ENCODE results near the gene LTBP3.

- no peak for TF ChIP-seq EZH2 (IDR thresholded peaks at IDR 0.05; ENCODE audit: borderline replicate concordance, low read depth, low read length)
- no peak for TF ChIP-seq MAZ (CRISPR knock-in tag; conservative IDR thresholded peaks at IDR 0.05 in 1 of 2, IDR thresholded peaks at IDR 0.05 in 1 of 2)
- no peak for TF ChIP-seq TAF1 (IDR thresholded peaks at IDR 0.05; ENCODE audit: control insufficient read depth, extremely low read depth, insufficient read depth, low read length, severe bottlenecking)
- TF ChIP-seq RAD51 (IDR thresholded peaks at IDR 0.05; ENCODE audit: borderline replicate concordance, low read depth): no peak
- TF ChIP-seq MAX (CRISPR knock-in tag; IDR thresholded peaks at IDR 0.05): no peak
- TF ChIP-seq RB1 (IDR thresholded peaks at IDR 0.05; ENCODE audit: low read depth): no peak
- TF ChIP-seq ELF1 (tag; IDR thresholded peaks at IDR 0.05): no peak
- TF ChIP-seq POLR2AphosphoS2 (IDR thresholded peaks at IDR 0.05; ENCODE audit: low read length): no peak
- no peak for TF ChIP-seq TAF7 (tag; IDR thresholded peaks at IDR 0.05)
- no peak for TF ChIP-seq SIN3A (IDR thresholded peaks at IDR 0.05; ENCODE audit: borderline replicate concordance in 2 of 2, control insufficient read depth in 1 of 2, low read depth in 2 of 2, low read length in 2 of 2)
- TF ChIP-seq ZBTB1 (CRISPR knock-in tag; IDR thresholded peaks at IDR 0.05; ENCODE audit: borderline replicate concordance, low read depth): no peak
- TF ChIP-seq ZNF316 (IDR thresholded peaks at IDR 0.05): no peak
- TF ChIP-seq EGR1 (conservative IDR thresholded peaks at IDR 0.05): no peak
- no peak for TF ChIP-seq POLR2A (conservative IDR thresholded peaks at IDR 0.05)
Measured at GRCh38 chr11:65562788-65563187, 4.6 kb upstream of the LTBP3 start.
